AG04450 (cell line): ENCODE results near the gene TRAK1. TPM values are rescaled to one million over a fixed set of nuclear protein-coding genes. Genes with fewer than 3 reads are reported as not detected.
A peak's percentile ranks its signal among the peaks of the same experiment; 100 is the strongest.

Experiments used
- CTCF ChIA-PET: fragments of 300-600, 350-600 bp; formaldehyde crosslinking; extraction: SDS; loops from one replicate; lab custom pipeline; 2022; ENCODE audit warnings: antibody characterized with exemption, inconsistent platforms; lab: Charles Lee
- POLR2A ChIA-PET: fragments of 350-600 bp; formaldehyde crosslinking; extraction: SDS; loops from one replicate; lab custom pipeline; 2021; ENCODE audit warnings: antibody characterized with exemption, inconsistent platforms; lab: Yijun Ruan, JAX
- DNase-seq: peaks from one replicate; pipeline ENCODE4 v3.0.0-alpha.2; 2011; ENCODE audit warnings: low read depth, low spot score
- H3K27ac ChIP-seq: one replicate; pipeline ENCODE4 v1.5.1; 2012; ENCODE audit warnings: low read depth, low read length, control low read depth
- H3K27me3 ChIP-seq: one replicate; pipeline ENCODE4 v1.6.0; 2012; ENCODE audit warnings: low read length; ENCODE audit not compliant: control insufficient read depth, insufficient read depth
- H3K4me3 ChIP-seq: 2 replicates; pipeline ENCODE4 v1.5.1; 2011; ENCODE audit warnings: mild to moderate bottlenecking, low read depth, low read length, control low read depth
- H3K9me3 ChIP-seq: 2 replicates; pipeline ENCODE4 v1.5.1; 2012; ENCODE audit warnings: low read length; ENCODE audit not compliant: control insufficient read depth, insufficient read depth
- CTCF ChIP-seq: IDR thresholded peaks from 2 replicates; pipeline ENCODE4 v1.5.1; 2011; ENCODE audit warnings: low read depth, low read length, control low read depth, inconsistent platforms
- polyA plus RNA-seq: library from polyadenylated mRNA; depleted of rRNA; stranded (reverse); fragments of >200 nt; gene quantifications from 2 replicates; pipeline ENCODE4 v1.2.3, GENCODE V29; 2011

The TRAK1 gene
- polyA plus RNA-seq, 1 experiment, result 22.3 TPM

- DNase-seq, result no peak
- TF ChIP-seq CTCF, result no peak
- CTCF ChIA-PET, result interaction anchor here (6.2 kb wide), 1 partner anchor 15 kb away, joined by 27 read pairs; no protein-coding TSS in a partner anchor
- H3K27me3 ChIP-seq, result peaks cover 59% of the 10 kb centered on the region
- H3K4me3 ChIP-seq, result peak overlapping the region; percentile 17; the same call in 1 of the 2 replicates
- POLR2A ChIA-PET, result no interaction called here
- H3K27ac ChIP-seq, result no peak overlapping the region
- H3K9me3 ChIP-seq, result peaks cover 8% of the 10 kb centered on the region; the same call in 1 of the 2 replicates
Observed at GRCh38 chr3:42263354-42264346, 172.5 kb downstream of the TRAK1 start.

- DNase-seq, result no peak
- H3K4me3 ChIP-seq, result no peak overlapping the region
- H3K9me3 ChIP-seq, result peaks cover 8% of the 10 kb centered on the region; the same call in 1 of the 2 replicates
- H3K27me3 ChIP-seq, result peaks cover 59% of the 10 kb centered on the region
- CTCF ChIA-PET, result no interaction called here
- TF ChIP-seq CTCF, result no peak
- POLR2A ChIA-PET, result no interaction called here
- no peak overlapping the region for H3K27ac ChIP-seq
Observed at GRCh38 chr3:42264399-42265058, 173.4 kb downstream of the TRAK1 start.

GRCh38 chr3:42265059-42265991, 174.2 kb downstream of the TRAK1 start:
- peaks cover 8% of the 10 kb centered on the region; the same call in 1 of the 2 replicates for H3K9me3 ChIP-seq
- POLR2A ChIA-PET, result no interaction called here
- H3K27me3 ChIP-seq, result peaks cover 53% of the 10 kb centered on the region
- H3K4me3 ChIP-seq, result no peak overlapping the region
- CTCF ChIA-PET, result no interaction called here
- TF ChIP-seq CTCF, result no peak
- H3K27ac ChIP-seq, result no peak overlapping the region
- no peak for DNase-seq

GRCh38 chr3:42266085-42266484, 174.9 kb downstream of the TRAK1 start, which contains the start of gene CCK:
TSS of gene CCK (minus strand) at chr3:42266185. CDS start at chr3:42263630, 2,555 bp downstream.
- no peak for TF ChIP-seq CTCF
- no peak for DNase-seq
- no peak within 1 kb of the TSS for H3K27ac ChIP-seq
- H3K9me3 ChIP-seq, result peaks cover 8% of the 10 kb centered on the region; the same call in 1 of the 2 replicates
- CTCF ChIA-PET, result no interaction called here
- H3K27me3 ChIP-seq, result peaks cover 49% of the 10 kb centered on the region
- POLR2A ChIA-PET, result no interaction called here
- H3K4me3 ChIP-seq, result no peak within 1 kb of the TSS
